Mesothelial cell of epicardium (in vitro differentiated cells): ENCODE measurements around the gene SPEM1. TPM values are rescaled to one million over a fixed set of nuclear protein-coding genes. Genes with fewer than 3 reads are reported as not detected.
"Not testable (repeated sequence)": the region's sequence is repeated elsewhere in the genome, so short reads cannot be mapped to it uniquely, and the experiment has no call there.

ENCODE experiments used
- DNase-seq, 2 experiments: peaks; one replicate each; pipeline ENCODE4 v3.0.0; 2021; ENCODE audit warnings: low spot score in 2 of 2; ENCODE audit not compliant: unreplicated experiment in 2 of 2
- H3K27ac Mint-ChIP-seq: 2 replicates; pipeline ENCODE4 v1.8.0; 2021; ENCODE audit warnings: mixed read lengths
- H3K27me3 Mint-ChIP-seq: 2 replicates; pipeline ENCODE4 v1.8.0; 2021; ENCODE audit warnings: low read depth, mixed read lengths
- H3K36me3 Mint-ChIP-seq: 2 replicates; pipeline ENCODE4 v1.8.0; 2021; ENCODE audit warnings: mixed read lengths
- H3K4me1 Mint-ChIP-seq: 2 replicates; pipeline ENCODE4 v1.8.0; 2021; ENCODE audit warnings: mixed read lengths
- H3K4me3 Mint-ChIP-seq: 2 replicates; pipeline ENCODE4 v1.8.0; 2021; ENCODE audit warnings: mild to moderate bottlenecking, moderate library complexity, mixed read lengths
- H3K9me3 Mint-ChIP-seq: 2 replicates; pipeline ENCODE4 v1.8.0; 2021; ENCODE audit warnings: mixed read lengths
- total RNA-seq: library from RNA; stranded (reverse); gene quantifications from 3 replicates; pipeline ENCODE4 v1.2.1, GENCODE V29; 2021
- TF ChIP-seq, protein P1 (sequence below): fragments of 200-600 bp; sonication (generic); IDR thresholded peaks from one replicate; pipeline ENCODE4 v1.5.0; 2021; ENCODE audit warnings: antibody characterized with exemption; ENCODE audit not compliant: unreplicated experiment

The SPEM1 gene
- total RNA-seq, 1 donor from 2014 or later, result 0.38 TPM

DNA sequence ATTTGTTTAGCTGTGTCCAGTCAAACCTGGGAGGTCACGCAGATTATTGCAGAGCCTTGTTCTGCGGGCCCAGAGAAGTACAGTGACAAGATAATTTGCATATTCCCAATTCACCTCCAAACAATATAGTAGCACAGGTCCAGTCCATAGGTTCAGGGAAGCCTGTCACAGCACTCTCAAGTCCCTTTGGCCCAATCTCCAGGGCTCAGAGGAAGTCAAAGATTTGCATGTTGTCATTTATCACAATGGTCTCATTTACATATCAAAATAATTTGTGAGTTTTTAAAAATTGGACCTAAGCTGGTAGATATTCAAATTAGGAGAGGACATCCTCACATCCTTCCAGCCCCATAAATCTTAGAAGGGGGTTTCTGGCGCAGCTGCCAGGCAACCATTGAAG lies 47.4 kb downstream of the SPEM1 start:
- DNase-seq, result no peak
- peaks cover 11% of the 10 kb centered on the region for H3K36me3 Mint-ChIP-seq
- H3K27me3 Mint-ChIP-seq, result no peaks in the 10 kb centered on the region
- TF ChIP-seq, protein P1, sequence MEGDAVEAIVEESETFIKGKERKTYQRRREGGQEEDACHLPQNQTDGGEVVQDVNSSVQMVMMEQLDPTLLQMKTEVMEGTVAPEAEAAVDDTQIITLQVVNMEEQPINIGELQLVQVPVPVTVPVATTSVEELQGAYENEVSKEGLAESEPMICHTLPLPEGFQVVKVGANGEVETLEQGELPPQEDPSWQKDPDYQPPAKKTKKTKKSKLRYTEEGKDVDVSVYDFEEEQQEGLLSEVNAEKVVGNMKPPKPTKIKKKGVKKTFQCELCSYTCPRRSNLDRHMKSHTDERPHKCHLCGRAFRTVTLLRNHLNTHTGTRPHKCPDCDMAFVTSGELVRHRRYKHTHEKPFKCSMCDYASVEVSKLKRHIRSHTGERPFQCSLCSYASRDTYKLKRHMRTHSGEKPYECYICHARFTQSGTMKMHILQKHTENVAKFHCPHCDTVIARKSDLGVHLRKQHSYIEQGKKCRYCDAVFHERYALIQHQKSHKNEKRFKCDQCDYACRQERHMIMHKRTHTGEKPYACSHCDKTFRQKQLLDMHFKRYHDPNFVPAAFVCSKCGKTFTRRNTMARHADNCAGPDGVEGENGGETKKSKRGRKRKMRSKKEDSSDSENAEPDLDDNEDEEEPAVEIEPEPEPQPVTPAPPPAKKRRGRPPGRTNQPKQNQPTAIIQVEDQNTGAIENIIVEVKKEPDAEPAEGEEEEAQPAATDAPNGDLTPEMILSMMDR, result no peak
- peak overlapping the region; percentile 59 for H3K27ac Mint-ChIP-seq
- H3K9me3 Mint-ChIP-seq, result no peaks in the 10 kb centered on the region
- no peak overlapping the region for H3K4me3 Mint-ChIP-seq
- peaks cover 9% of the 10 kb centered on the region for H3K4me1 Mint-ChIP-seq

DNA sequence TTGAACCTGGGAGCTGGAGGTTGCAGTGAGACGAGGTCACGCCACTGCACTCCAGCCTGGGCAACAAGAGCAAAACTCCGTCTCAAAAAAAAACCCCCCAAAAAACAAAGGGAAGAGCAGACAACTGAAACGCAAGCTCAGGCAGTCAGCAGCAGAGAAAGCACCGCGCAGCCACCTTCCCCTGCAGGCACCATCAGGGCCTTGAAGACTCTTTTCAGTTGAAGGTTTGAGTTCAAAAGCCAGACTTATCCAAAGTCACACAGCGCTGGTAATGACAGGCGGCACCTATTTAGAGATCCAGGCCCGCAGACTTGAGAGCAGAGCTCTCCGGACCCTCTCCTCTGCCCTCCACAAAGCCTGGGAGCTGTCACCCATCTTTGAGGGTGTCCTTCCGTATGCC lies 48.2 kb downstream of the SPEM1 start:
- DNase-seq, result no peak
- Mint-ChIP-seq H3K4me1 (peaks cover 9% of the 10 kb centered on the region), H3K27me3 (no peaks in the 10 kb centered on the region), H3K36me3 (peaks cover 11% of the 10 kb centered on the region), H3K27ac (peak overlapping the region; percentile 34), H3K4me3 (no peak overlapping the region), H3K9me3 (no peaks in the 10 kb centered on the region)
- TF ChIP-seq, protein P1, result no peak

DNA sequence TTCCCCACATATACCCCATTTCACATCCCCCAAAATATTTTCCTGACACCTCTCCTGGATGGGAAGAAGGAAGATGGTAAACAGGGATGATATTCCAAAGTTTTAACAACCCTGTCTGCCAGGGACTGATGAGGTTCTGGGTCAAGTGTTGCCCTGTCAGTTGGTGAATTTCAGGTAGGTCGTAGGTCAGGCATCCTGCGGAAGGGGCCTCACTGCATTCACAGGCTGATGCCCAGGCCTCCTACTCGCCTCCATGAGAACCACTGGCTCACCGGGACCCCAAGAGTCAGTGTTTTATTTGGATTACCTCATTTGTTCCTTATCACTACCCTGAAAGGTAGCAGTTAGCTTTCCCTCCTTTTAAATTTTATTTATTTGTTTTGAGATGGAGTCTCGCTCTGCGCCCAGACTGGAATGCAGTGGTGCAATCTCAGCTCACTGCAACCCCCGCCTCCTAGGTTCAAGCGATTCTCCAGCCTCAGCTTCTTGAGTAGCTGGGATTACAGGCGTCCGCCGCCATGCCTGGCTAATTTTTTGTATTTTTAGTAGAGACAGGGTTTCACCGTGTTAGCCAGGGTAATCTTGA lies 48.8 kb downstream of the SPEM1 start:
- peaks cover 11% of the 10 kb centered on the region for H3K36me3 Mint-ChIP-seq
- H3K4me1 Mint-ChIP-seq, result peaks cover 9% of the 10 kb centered on the region
- no peak overlapping the region for H3K4me3 Mint-ChIP-seq
- no peaks in the 10 kb centered on the region for H3K27me3 Mint-ChIP-seq
- H3K27ac Mint-ChIP-seq, result peak overlapping the region; percentile 34
- no peaks in the 10 kb centered on the region for H3K9me3 Mint-ChIP-seq
- no peak for DNase-seq
- TF ChIP-seq, protein P1, result no peak

DNA sequence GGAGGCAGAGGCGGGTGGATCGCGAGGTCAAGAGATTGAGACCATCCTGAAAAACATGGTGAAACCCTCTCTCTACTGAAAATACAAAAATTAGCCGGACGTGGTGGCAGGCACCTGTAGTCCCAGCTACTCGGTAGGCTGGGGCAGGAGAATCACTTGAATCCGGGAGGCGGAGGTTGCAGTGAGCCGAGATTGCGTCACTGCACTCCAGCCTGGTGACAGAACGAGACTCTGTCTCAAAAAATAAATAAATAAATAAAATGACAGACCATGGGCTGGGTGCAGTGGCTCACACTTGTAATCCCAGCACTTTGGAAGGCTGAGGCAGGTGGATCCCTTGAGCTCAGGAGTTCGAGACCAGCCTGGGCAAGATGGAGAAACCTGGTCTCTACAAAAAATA lies 49.7 kb downstream of the SPEM1 start:
- not testable (repeated sequence) for DNase-seq, H3K4me3 Mint-ChIP-seq, H3K36me3 Mint-ChIP-seq, H3K27me3 Mint-ChIP-seq, H3K4me1 Mint-ChIP-seq, H3K9me3 Mint-ChIP-seq, H3K27ac Mint-ChIP-seq

DNA sequence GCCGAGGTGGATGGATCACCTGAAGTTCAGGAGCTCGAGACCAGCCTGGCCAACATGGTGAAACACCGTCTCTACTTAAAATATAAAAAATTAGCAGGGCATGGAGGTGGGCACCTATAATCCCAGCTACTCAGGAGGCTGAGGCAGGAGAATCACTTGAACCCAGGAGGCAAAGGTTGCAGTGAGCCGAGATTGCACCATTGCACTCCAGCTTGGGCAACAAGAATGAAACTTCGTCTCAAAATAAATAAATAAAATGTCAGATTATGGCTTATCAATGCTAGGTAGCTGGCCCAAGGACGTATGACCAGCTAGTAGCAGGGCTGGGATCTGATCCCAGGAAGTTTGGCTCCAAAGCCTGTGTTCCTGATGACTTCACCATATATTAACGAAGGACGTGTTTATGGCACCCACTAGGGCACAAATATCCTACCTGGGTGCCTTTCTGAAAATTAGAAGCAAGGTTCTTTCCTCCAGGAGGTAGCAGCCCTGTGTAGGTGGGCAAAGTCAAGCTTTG lies 50.4 kb downstream of the SPEM1 start:
- not testable (repeated sequence) for H3K36me3 Mint-ChIP-seq, H3K9me3 Mint-ChIP-seq, H3K4me3 Mint-ChIP-seq, DNase-seq, H3K27ac Mint-ChIP-seq, H3K27me3 Mint-ChIP-seq, H3K4me1 Mint-ChIP-seq

Other genes with a start within 250 kb of the SPEM1 start
- 15.9 to 19.7 TPM (median 16.5 TPM) in 3 replicates for gene ASGR1, start 241.0 kb upstream of the SPEM1 start, total RNA-seq
- gene DLG4, start 200.5 kb upstream of the SPEM1 start, total RNA-seq, result 59.9 to 62.4 TPM (median 60.2 TPM) in 3 replicates
- 385 to 424 TPM (median 410 TPM) in 3 replicates for gene ACADVL, start 200.4 kb upstream of the SPEM1 start, total RNA-seq
- gene DVL2, start 185.8 kb upstream of the SPEM1 start, total RNA-seq, result 87.3 to 96.1 TPM (median 94.0 TPM) in 3 replicates
- 55.4 to 57.1 TPM (median 55.6 TPM) in 3 replicates for gene PHF23, start 180.9 kb upstream of the SPEM1 start, total RNA-seq
- 424 to 451 TPM (median 429 TPM) in 3 replicates for gene GABARAP, start 177.9 kb upstream of the SPEM1 start, total RNA-seq
- gene CTDNEP1, start 168.6 kb upstream of the SPEM1 start, total RNA-seq, result 122 to 132 TPM (median 130 TPM) in 3 replicates
- 37.9 to 42.8 TPM (median 42.1 TPM) in 3 replicates for gene ELP5, start 168.1 kb upstream of the SPEM1 start, total RNA-seq
- 79.2 to 86.1 TPM (median 79.9 TPM) in 3 replicates for gene CLDN7, start 157.8 kb upstream of the SPEM1 start, total RNA-seq
- 1.6 to 1.8 TPM (median 1.6 TPM) in 3 replicates for gene SLC2A4, start 138.6 kb upstream of the SPEM1 start, total RNA-seq
- gene YBX2, start 125.7 kb upstream of the SPEM1 start, total RNA-seq, result 1.9 to 3.3 TPM (median 2.2 TPM) in 3 replicates
- 265 to 278 TPM (median 273 TPM) in 3 replicates for gene EIF5A, start 112.7 kb upstream of the SPEM1 start, total RNA-seq
- 42.1 to 52.4 TPM (median 46.2 TPM) in 3 replicates for gene GPS2, start 105.0 kb upstream of the SPEM1 start, total RNA-seq
- 52.8 to 56.7 TPM (median 55.1 TPM) in 3 replicates for gene NEURL4, start 91.0 kb upstream of the SPEM1 start, total RNA-seq
- 8.9 to 10.9 TPM (median 9.1 TPM) in 3 replicates for gene ACAP1, start 83.8 kb upstream of the SPEM1 start, total RNA-seq
- 17.3 to 18.8 TPM (median 17.7 TPM) in 3 replicates for gene KCTD11, start 68.2 kb upstream of the SPEM1 start, total RNA-seq
- 0.18 to 0.42 TPM in 2 of 3 replicates, not detected in the other for gene TMEM95, start 65.2 kb upstream of the SPEM1 start, total RNA-seq
- 8.2 to 9.9 TPM (median 9.0 TPM) in 3 replicates for gene TNK1, start 39.2 kb upstream of the SPEM1 start, total RNA-seq
- 67.4 to 69.3 TPM (median 68.4 TPM) in 3 replicates for gene PLSCR3, start 25.8 kb upstream of the SPEM1 start, total RNA-seq
- 65.7 to 78.3 TPM (median 69.4 TPM) in 3 replicates for gene TMEM256, start 16.2 kb upstream of the SPEM1 start, total RNA-seq
- gene NLGN2, start 12.5 kb upstream of the SPEM1 start, total RNA-seq, result 88.0 to 97.5 TPM (median 90.8 TPM) in 3 replicates
- gene SPEM2, start 5.3 kb downstream of the SPEM1 start, total RNA-seq, result not detected in 3 replicates
- gene SPEM3, start 8.5 kb downstream of the SPEM1 start, total RNA-seq, result not detected in 3 replicates
- gene TMEM102, start 15.1 kb downstream of the SPEM1 start, total RNA-seq, result 9.7 to 10.2 TPM (median 10.2 TPM) in 3 replicates
- gene FGF11, start 19.2 kb downstream of the SPEM1 start, total RNA-seq, result 24.8 to 26.8 TPM (median 26.5 TPM) in 3 replicates
- 15.9 to 17.7 TPM (median 16.0 TPM) in 3 replicates for gene CHRNB1, start 24.7 kb downstream of the SPEM1 start, total RNA-seq
- 36.4 to 40.1 TPM (median 39.7 TPM) in 3 replicates for gene ZBTB4, start 59.3 kb downstream of the SPEM1 start, total RNA-seq
- gene SLC35G6, start 61.1 kb downstream of the SPEM1 start, total RNA-seq, result not detected in 3 replicates
- gene POLR2A, start 64.0 kb downstream of the SPEM1 start, total RNA-seq, result 195 to 208 TPM (median 204 TPM) in 3 replicates
- gene TNFSF12, start 128.7 kb downstream of the SPEM1 start, total RNA-seq, result 6.6 to 7.7 TPM (median 7.6 TPM) in 3 replicates
- gene TNFSF13, start 138.4 kb downstream of the SPEM1 start, total RNA-seq, result 4.3 to 6.1 TPM (median 5.2 TPM) in 3 replicates
- gene SENP3, start 141.6 kb downstream of the SPEM1 start, total RNA-seq, result 50.3 to 55.9 TPM (median 51.5 TPM) in 3 replicates
- gene CD68, start 159.3 kb downstream of the SPEM1 start, total RNA-seq, result 0.44 to 0.86 TPM (median 0.78 TPM) in 3 replicates
- gene MPDU1, start 163.5 kb downstream of the SPEM1 start, total RNA-seq, result 44.8 to 45.5 TPM (median 45.5 TPM) in 3 replicates
- gene SOX15, start 169.8 kb downstream of the SPEM1 start, total RNA-seq, result 2.0 to 2.3 TPM (median 2.1 TPM) in 3 replicates
- 43.2 to 44.5 TPM (median 43.4 TPM) in 3 replicates for gene FXR2, start 194.6 kb downstream of the SPEM1 start, total RNA-seq
- 80.6 to 95.0 TPM (median 87.7 TPM) in 3 replicates for gene SAT2, start 207.5 kb downstream of the SPEM1 start, total RNA-seq
- gene SHBG, start 209.8 kb downstream of the SPEM1 start, total RNA-seq, result 0.60 to 0.84 TPM (median 0.82 TPM) in 3 replicates
- 9.6 to 10.5 TPM (median 10.2 TPM) in 3 replicates for gene ATP1B2, start 230.6 kb downstream of the SPEM1 start, total RNA-seq